Stimulated activated CD8-positive, alpha-beta memory T cell treated with anti-CD3 and anti-CD28 coated beads, Interleukin-4, amount 100 ng/mL, for 4 hours (primary cell): ENCODE data around the gene TPSG1.
"Not testable (repeated sequence)": the region's sequence is repeated elsewhere in the genome, so short reads cannot be mapped to it uniquely, and the experiment has no call there.

ENCODE experiments used
- DNase-seq, 2 donors: peaks; one replicate each; pipeline ENCODE4 v3.0.0-alpha.2; 2020; ENCODE audit warnings: low read depth in 2 of 2, low spot score in 1 of 2

Gene TPSG1

GRCh38 chr16:1198194-1198593, 26.9 kb downstream of the TPSG1 start:
- no peak for DNase-seq

- no peak for DNase-seq
These were observed 27.7 kb downstream of the TPSG1 start for GRCh38 chr16:1197237-1197866.

- DNase-seq = no peak
These were observed 28.6 kb downstream of the TPSG1 start for GRCh38 chr16:1196494-1196893.

- no peak for DNase-seq
These were observed 29.7 kb downstream of the TPSG1 start for GRCh38 chr16:1195393-1195666.

- no peak for DNase-seq
These were observed 30.2 kb downstream of the TPSG1 start for GRCh38 chr16:1194665-1195392.

- no peak for DNase-seq
These were observed 31.1 kb downstream of the TPSG1 start for GRCh38 chr16:1193825-1194581.

- no peak for DNase-seq
These were observed 31.8 kb downstream of the TPSG1 start for GRCh38 chr16:1193143-1193824.

- no peak for DNase-seq
These were observed 32.5 kb downstream of the TPSG1 start for GRCh38 chr16:1192384-1193073.

GRCh38 chr16:1190789-1191188, 34.3 kb downstream of the TPSG1 start:
- not testable (repeated sequence) for DNase-seq

- DNase-seq = no peak
These were observed 35.6 kb downstream of the TPSG1 start for GRCh38 chr16:1189455-1189854.

- no peak for DNase-seq
These were observed 36.5 kb downstream of the TPSG1 start for GRCh38 chr16:1188432-1189189.

GRCh38 chr16:1185460-1186207, 39.4 kb downstream of the TPSG1 start:
- DNase-seq = not testable (repeated sequence)

GRCh38 chr16:1184980-1185379, 40.1 kb downstream of the TPSG1 start:
- no peak for DNase-seq

- DNase-seq = no peak
These were observed 40.8 kb downstream of the TPSG1 start for GRCh38 chr16:1184156-1184868.

GRCh38 chr16:1182950-1183907, 41.8 kb downstream of the TPSG1 start:
- DNase-seq = no peak

GRCh38 chr16:1182316-1182671, 42.8 kb downstream of the TPSG1 start:
- no peak for DNase-seq

- DNase-seq = no peak
These were observed 43.4 kb downstream of the TPSG1 start for GRCh38 chr16:1181404-1182315.
